GM18951 (cell line): ENCODE data around the gene OR1K1.

Experiments used
- POLR2A ChIP-seq: IDR thresholded peaks from 4 replicates; pipeline ENCODE4 v1.6.1; 2011; ENCODE audit warnings: mild to moderate bottlenecking; ENCODE audit not compliant: insufficient read length, insufficient read depth; ENCODE audit errors: extremely low read depth
- in situ Hi-C: fragments of 300-500 bp; cut with MboI; formaldehyde crosslinking; loops from one replicate; pipeline ENCODE4 v1.12.0; 2022; ENCODE audit warnings: low sequenced_read_pairs, mixed read lengths, inconsistent platforms; ENCODE audit not compliant: unreplicated experiment

The OR1K1 gene

GRCh38 chr9:122800066-122801060, at the start of gene OR1K1:
Gene OR1K1, plus strand, starts transcription at chr9:122800123. Its CDS starts 0 bp downstream, at chr9:122800123.
- in situ Hi-C loops: loop anchor here (10.0 to 25.0 kb wide), 2 partner anchors 336 to 688 kb away; no protein-coding TSS in a partner anchor
- no peak for TF ChIP-seq POLR2A

- no peak for TF ChIP-seq POLR2A
- in situ Hi-C loops: no loop called here
Measured at GRCh38 chr9:122754825-122755224, 45.1 kb upstream of the OR1K1 start.

- no peak for TF ChIP-seq POLR2A
- in situ Hi-C loops: no loop called here
Measured at GRCh38 chr9:122767817-122768216, 32.1 kb upstream of the OR1K1 start.

DNA sequence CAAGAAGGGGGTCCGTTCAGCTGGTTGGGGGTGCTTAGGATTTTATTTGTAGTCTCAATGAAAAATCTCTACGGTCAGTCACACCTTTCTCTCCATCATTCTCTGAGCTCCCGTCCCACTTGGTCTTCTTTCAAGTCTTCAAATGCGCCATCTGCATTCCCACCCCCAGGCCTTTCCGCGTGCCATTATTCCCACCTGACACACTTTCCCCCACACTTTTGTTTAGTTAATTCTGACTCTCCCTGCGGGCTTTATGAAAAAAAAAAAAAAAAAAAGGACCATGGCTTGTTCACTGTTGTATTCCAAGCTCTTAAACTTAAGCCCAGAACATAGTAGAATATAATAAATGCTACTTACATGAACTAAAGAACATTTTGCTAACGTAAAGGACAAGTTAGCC, 22.9 kb upstream of the OR1K1 start:
- in situ Hi-C loops: no loop called here

GRCh38 chr9:122777935-122778627, 21.8 kb upstream of the OR1K1 start:
- TF ChIP-seq POLR2A: no peak
- in situ Hi-C loops: no loop called here

More for the DNA sequence above, 22.9 kb upstream of the OR1K1 start:
- TF ChIP-seq POLR2A: no peak

- in situ Hi-C loops: no loop called here
- TF ChIP-seq POLR2A: no peak
Measured at GRCh38 chr9:122779181-122779580, 20.7 kb upstream of the OR1K1 start.

DNA sequence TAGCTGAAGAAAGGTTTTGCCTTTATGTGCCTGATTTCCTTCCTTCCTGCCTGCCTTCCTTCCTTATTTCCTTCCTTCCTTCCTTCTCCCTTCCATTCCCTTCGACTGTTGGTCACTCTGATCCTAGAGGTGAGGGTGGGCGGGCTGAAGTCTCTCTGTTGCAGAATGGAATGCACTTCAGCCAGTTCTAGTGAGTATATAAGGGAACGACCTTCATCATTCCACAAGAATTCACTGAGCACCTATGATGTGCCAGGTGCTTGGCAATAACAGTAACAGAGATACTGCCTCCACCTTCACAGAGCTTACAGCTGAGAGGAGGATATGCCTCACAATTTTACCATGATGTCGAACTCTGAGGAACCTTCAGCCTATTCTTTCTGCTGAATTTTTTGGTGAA, 19.9 kb upstream of the OR1K1 start:
- in situ Hi-C loops: no loop called here
- no peak for TF ChIP-seq POLR2A

DNA sequence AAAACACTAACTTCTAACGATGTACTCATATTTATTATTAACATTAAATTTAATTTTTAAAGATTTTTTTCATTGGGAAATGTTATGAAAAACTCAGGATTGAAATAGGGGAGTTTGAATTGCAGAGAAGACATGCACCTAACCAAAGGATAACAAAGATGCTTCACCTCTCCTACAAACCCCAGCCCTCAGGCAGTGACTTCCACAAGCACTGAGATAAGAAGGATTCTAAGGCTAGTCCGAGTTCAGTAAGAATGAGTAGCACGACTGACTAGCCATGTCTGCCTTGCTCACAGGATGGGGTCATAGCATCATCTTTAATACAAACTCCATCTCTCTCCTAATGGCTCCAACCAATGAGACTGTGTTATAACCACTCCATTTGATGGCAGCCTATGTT, 18.3 kb upstream of the OR1K1 start:
- no peak for TF ChIP-seq POLR2A

DNA sequence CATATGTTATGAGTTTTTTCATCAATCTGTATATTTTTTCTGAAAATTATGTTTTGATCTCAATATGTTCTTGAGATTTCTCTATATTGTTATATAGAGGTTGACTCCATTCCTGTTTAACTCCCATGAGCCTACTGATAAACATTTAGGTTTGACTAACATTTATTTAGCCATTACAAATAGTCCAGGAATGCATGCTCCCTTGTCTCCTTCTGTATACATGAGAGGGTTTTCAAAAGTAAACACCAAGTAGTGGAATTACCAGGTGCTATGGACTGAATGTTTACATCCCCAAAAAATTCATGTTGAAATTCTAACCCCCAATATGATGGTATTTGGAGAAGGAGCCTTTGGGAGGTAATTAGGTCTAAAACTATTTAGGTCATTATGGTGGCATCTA, 14.7 kb upstream of the OR1K1 start:
- in situ Hi-C loops: no loop called here
- no peak for TF ChIP-seq POLR2A

More for the DNA sequence above, 18.3 kb upstream of the OR1K1 start:
- in situ Hi-C loops: no loop called here

DNA sequence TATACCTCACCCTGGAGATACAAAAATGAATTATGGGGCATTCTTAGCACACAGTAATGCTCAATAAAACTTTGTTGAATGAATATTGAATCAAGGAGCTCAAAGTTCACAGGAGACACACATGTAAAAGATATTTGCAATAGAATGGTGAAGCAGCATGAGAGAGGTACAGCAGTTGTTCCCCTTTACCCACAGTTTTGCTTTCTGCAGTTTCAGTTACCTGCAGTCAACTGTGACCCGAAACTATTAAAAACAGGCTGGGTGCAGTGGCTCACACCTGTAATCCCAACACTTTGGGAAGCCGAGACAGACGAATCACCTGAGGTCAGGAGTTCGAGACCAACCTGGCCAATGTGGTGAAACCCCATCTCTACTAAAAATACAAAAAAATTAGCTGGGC, 13.6 kb upstream of the OR1K1 start:
- no peak for TF ChIP-seq POLR2A
- in situ Hi-C loops: no loop called here

DNA sequence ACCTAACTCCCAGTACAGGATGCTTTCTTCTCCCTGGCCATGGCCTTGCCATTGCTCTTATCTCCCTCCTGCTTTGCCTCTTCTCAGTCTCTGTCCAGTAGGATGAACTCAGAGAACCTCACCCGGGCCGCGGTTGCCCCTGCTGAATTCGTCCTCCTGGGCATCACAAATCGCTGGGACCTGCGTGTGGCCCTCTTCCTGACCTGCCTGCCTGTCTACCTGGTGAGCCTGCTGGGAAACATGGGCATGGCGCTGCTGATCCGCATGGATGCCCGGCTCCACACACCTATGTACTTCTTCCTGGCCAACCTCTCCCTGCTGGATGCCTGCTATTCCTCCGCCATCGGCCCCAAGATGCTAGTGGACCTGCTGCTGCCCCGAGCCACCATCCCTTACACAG, 11.1 kb upstream of the OR1K1 start, which contains the start of gene OR5C1:
Gene OR5C1, plus strand, starts transcription at position 103 of the 400 bp plus-strand sequence. Its CDS starts 0 bp downstream, at position 103.
- in situ Hi-C loops: no loop called here
- no peak for TF ChIP-seq POLR2A

GRCh38 chr9:122789256-122790046, 10.5 kb upstream of the OR1K1 start:
- no peak for TF ChIP-seq POLR2A
- in situ Hi-C loops: no loop called here
